ENCODE data around the gene CHKA. TPM values are rescaled to one million over a fixed set of nuclear protein-coding genes. Genes with fewer than 3 reads are reported as not detected.

Gene CHKA
- total RNA-seq, 1 donor from 2014 or later = 8.7 TPM

DNA sequence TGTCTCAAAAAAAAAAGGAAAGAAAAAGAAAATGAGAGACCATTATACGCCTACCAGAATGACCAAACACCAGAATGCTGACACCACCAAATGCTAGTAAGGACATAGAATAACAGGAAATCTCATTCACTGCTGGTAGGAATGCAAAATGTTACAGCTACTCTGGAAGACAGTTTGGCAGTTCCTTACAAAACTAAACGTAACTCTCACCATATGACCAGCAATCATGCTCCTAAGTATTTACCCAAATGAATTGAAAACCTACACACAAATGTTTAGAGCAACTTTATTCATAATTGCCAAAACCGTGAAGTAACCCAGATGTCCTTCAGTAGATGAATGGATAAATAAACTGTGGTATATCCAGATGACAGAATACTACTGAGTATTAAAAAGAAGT is 7.2 kb downstream of the CHKA start:
- Histone ChIP-seq H3K27ac (replicated peaks) (peak overlapping the region; percentile 51), H3K4me3 (no peak overlapping the region), H3K9me3 (replicated peaks) (no peaks in the 10 kb centered on the region), H3K36me3 (no peaks in the 10 kb centered on the region), H3K27me3 (ENCODE audit: low read depth) (no peaks in the 10 kb centered on the region), H3K4me1 (peaks cover 25% of the 10 kb centered on the region)
- TF ChIP-seq, protein P1, sequence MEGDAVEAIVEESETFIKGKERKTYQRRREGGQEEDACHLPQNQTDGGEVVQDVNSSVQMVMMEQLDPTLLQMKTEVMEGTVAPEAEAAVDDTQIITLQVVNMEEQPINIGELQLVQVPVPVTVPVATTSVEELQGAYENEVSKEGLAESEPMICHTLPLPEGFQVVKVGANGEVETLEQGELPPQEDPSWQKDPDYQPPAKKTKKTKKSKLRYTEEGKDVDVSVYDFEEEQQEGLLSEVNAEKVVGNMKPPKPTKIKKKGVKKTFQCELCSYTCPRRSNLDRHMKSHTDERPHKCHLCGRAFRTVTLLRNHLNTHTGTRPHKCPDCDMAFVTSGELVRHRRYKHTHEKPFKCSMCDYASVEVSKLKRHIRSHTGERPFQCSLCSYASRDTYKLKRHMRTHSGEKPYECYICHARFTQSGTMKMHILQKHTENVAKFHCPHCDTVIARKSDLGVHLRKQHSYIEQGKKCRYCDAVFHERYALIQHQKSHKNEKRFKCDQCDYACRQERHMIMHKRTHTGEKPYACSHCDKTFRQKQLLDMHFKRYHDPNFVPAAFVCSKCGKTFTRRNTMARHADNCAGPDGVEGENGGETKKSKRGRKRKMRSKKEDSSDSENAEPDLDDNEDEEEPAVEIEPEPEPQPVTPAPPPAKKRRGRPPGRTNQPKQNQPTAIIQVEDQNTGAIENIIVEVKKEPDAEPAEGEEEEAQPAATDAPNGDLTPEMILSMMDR (IDR thresholded peaks at IDR 0.05; ENCODE audit: borderline replicate concordance) = no peak
- intact Hi-C loops (cut with micrococcal nuclease) = no loop called here
- DNase-seq = no peak

DNA sequence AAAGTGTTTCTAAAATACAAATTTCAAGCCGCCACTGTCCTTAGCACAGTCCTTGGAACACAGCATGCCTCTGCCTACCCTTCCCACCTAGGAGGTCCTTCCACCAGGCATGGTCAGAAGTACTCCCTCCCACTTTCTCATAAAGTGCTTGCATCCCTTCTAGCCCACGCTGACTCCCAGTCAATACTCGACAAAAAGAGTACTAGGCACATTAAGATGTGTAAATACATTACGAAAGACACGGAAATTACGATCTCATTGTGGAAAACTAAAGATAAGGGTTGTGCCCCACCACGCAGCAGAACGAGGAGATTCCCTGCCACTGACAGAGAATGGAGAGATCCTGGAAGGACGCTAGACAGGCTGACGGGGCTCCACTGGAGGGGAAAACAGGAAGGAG is 13.5 kb downstream of the CHKA start:
- H3K27me3 ChIP-seq (ENCODE audit: low read depth) = no peaks in the 10 kb centered on the region
- intact Hi-C loops (cut with micrococcal nuclease) = no loop called here
- H3K9me3 ChIP-seq (replicated peaks) = no peaks in the 10 kb centered on the region
- H3K27ac ChIP-seq (replicated peaks) = no peak overlapping the region
- no peak overlapping the region for H3K4me3 ChIP-seq
- TF ChIP-seq, protein P1 (IDR thresholded peaks at IDR 0.05; ENCODE audit: borderline replicate concordance) = no peak
- H3K4me1 ChIP-seq = peaks cover 18% of the 10 kb centered on the region
- H3K36me3 ChIP-seq = no peaks in the 10 kb centered on the region
- DNase-seq = no peak

DNA sequence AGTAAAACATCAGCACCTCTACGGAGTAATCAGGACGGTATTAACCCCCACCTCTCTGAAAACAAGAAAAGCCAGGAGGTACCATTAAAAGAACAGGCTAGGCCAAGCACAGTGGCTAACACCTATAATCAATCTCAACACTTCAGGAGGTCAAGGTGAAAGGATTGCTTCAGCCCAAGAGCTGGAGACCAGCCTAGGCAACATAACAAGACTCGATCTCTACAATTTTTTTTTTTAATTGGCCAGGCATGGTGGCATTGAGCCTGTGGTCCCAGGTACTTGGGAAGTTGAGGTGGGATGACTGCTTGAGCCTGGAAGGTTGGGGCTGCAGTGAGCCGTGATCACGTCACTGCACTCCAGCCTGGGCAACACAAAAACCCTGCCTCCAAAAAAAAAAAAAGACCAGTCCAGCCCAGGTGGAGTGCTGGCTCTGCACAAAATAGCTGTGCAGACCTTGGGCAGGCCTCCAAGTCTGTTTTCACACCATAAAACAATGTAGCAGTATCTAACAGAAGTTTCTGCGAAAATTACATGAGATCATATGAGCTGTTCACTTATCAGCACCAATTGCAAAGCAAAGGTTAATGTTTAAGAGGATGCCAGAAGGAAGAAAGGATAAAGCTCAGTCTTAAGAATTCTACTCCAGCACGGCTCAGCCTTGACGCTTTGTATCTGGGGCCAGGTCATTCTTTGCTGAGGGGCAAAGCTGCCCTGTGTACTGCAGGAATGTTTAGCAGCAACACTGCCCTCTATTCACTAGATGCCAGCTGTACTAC is 14.8 kb downstream of the CHKA start:
- Histone ChIP-seq H3K36me3 (no peaks in the 10 kb centered on the region), H3K4me1 (peaks cover 18% of the 10 kb centered on the region), H3K4me3 (no peak overlapping the region), H3K9me3 (replicated peaks) (no peaks in the 10 kb centered on the region), H3K27ac (replicated peaks) (peak overlapping the region; percentile 55), H3K27me3 (ENCODE audit: low read depth) (no peaks in the 10 kb centered on the region)
- TF ChIP-seq, protein P1 (IDR thresholded peaks at IDR 0.05; ENCODE audit: borderline replicate concordance) = no peak
- intact Hi-C loops (cut with micrococcal nuclease) = no loop called here
- DNase-seq = no peak

DNA sequence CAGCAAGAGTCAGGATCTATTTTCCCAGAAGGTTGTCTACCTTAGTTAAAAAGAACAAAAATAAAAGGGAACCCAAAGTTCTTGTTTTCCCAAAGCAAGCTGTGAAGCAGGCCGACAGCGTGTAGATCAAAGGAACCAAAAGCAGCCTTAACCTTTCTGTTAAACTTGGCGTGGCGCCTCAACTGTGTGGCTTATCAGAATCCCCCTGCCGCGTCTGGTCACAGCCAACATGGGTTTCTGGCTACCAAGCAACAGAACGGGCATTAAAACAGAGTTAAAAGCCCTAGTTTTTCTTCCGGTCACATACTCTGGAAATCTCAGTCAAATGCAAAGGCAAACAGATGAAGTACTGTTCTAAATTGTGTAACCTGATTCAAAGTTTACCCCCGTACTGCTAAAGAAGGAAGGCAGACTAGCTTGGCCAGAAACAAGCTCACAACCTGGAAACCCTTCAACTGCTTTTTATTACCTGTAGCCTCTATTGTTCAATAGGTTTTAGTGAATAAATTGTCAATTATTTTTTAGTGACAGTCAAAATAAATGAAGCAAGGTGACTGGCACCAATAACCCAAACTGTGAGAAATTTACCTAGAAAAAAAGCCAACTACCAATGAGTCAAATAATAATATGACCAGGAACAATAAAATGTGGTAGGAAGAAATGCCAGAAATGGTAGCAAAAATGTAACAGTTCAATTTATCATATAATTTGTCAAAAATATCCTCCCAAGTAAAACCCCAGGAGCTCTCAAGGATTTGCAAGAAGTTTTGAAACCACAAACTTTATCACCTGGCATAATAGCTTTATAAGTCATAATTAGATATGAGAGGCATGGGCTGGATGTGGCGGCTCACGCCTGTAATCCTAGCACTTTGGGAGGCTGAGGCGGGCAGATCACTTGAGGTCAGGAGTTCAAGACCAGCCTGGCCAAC is 21.4 kb downstream of the CHKA start:
- H3K36me3 ChIP-seq = no peaks in the 10 kb centered on the region
- TF ChIP-seq, protein P1 (IDR thresholded peaks at IDR 0.05; ENCODE audit: borderline replicate concordance) = no peak
- H3K27me3 ChIP-seq (ENCODE audit: low read depth) = no peaks in the 10 kb centered on the region
- no peaks in the 10 kb centered on the region for H3K9me3 ChIP-seq (replicated peaks)
- H3K4me3 ChIP-seq = peak overlapping the region; percentile 3
- intact Hi-C loops (cut with micrococcal nuclease) = no loop called here
- peaks cover 36% of the 10 kb centered on the region for H3K4me1 ChIP-seq
- peak overlapping the region; percentile 38 for H3K27ac ChIP-seq (replicated peaks)
- no peak for DNase-seq

DNA sequence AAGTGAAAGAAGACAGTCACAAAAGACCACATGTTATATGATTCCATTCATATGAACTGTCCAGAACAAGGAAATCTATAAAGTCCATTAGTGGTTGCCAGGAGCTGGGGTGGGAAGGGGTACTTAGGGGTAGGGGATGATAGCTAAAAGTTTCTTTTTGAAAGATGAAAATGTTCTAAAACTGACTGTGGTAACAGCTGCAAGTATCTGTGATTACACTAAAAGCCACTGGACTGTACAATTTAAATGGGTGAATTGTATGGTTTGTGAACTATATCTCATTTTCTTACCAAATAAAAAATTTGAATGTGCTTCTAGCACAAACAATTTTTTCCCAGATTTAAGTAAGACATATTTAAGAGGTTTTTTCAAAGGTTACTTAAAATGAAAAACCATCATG is 22.1 kb downstream of the CHKA start:
- Histone ChIP-seq H3K36me3 (no peaks in the 10 kb centered on the region), H3K27ac (replicated peaks) (peak overlapping the region; percentile 38), H3K4me1 (peaks cover 42% of the 10 kb centered on the region), H3K4me3 (no peak overlapping the region), H3K9me3 (replicated peaks) (no peaks in the 10 kb centered on the region), H3K27me3 (ENCODE audit: low read depth) (no peaks in the 10 kb centered on the region)
- TF ChIP-seq, protein P1 (IDR thresholded peaks at IDR 0.05; ENCODE audit: borderline replicate concordance) = no peak
- no peak for DNase-seq
- intact Hi-C loops (cut with micrococcal nuclease) = no loop called here

Measured in left ventricle myocardium inferior (tissue), 1 donor.